MV-4-11 (cell line): ENCODE data around the gene GART.

ENCODE experiments used
- DNase-seq: peaks from one replicate; lab custom pipeline; 2025; lab: John Stamatoyannopoulos, UW

GART gene

GRCh38 chr21:33552999-33553598, 11.2 kb upstream of the GART start:
- no peak for DNase-seq

- no peak for DNase-seq
Observed at GRCh38 chr21:33552093-33552998, 10.4 kb upstream of the GART start.

- DNase-seq: no peak
Observed at GRCh38 chr21:33551664-33552063, 9.7 kb upstream of the GART start.

- no peak for DNase-seq
Observed at GRCh38 chr21:33550772-33551660, 9.1 kb upstream of the GART start.

GRCh38 chr21:33549848-33550771, 8.2 kb upstream of the GART start:
- no peak for DNase-seq

GRCh38 chr21:33546086-33546485, 4.2 kb upstream of the GART start:
- peak; percentile 24 for DNase-seq

- no peak for DNase-seq
Observed at GRCh38 chr21:33544451-33545195, 2.7 kb upstream of the GART start.

GRCh38 chr21:33543505-33544129, 1.7 kb upstream of the GART start:
- DNase-seq: no peak

GRCh38 chr21:33542640-33543504, 955 bp upstream of the GART start, which contains the start of gene SON:
Gene SON (plus strand): TSS chr21:33543038. CDS start chr21:33543093, 55 bp downstream.
- DNase-seq: peak; percentile 98

- no peak for DNase-seq
Observed at GRCh38 chr21:33541105-33541711, 709 bp downstream of the GART start.

GRCh38 chr21:33540711-33541104, 1.2 kb downstream of the GART start:
- DNase-seq: no peak

- no peak for DNase-seq
Observed at GRCh38 chr21:33539616-33540015, 2.3 kb downstream of the GART start.

GRCh38 chr21:33537212-33537611, 4.7 kb downstream of the GART start:
- DNase-seq: no peak

- DNase-seq: no peak
Observed at GRCh38 chr21:33531007-33531406, 10.9 kb downstream of the GART start.

- no peak for DNase-seq
Observed at GRCh38 chr21:33522953-33523349, 19.0 kb downstream of the GART start.

GRCh38 chr21:33522297-33522952, 19.5 kb downstream of the GART start:
- DNase-seq: no peak

GRCh38 chr21:33518899-33519298, 23.0 kb downstream of the GART start:
- peak; percentile 14 for DNase-seq

GRCh38 chr21:33514229-33514628, 27.7 kb downstream of the GART start:
- peak; percentile 48 for DNase-seq
